GM12878 (cell line): ENCODE data around the gene SORBS1. TPM values are rescaled to one million over a fixed set of nuclear protein-coding genes. Genes with fewer than 3 reads are reported as not detected.

Source experiments
- BACH1 ChIP-seq: fragments of 450-650 bp; IDR thresholded peaks from 2 replicates; pipeline ENCODE4 v1.6.1; 2017; ENCODE audit warnings: mild to moderate bottlenecking, borderline replicate concordance
- CBX5 ChIP-seq: sonication (generic); IDR thresholded peaks from 2 replicates; pipeline ENCODE4 v1.6.1; 2016; ENCODE audit warnings: low read depth, moderate library complexity, mild to moderate bottlenecking, inconsistent platforms
- GATAD2B ChIP-seq: fragments of 450-650 bp; conservative IDR thresholded peaks from 2 replicates; pipeline ENCODE4 v1.6.1; 2017; ENCODE audit warnings: low read depth, mild to moderate bottlenecking, moderate library complexity
- JUND ChIP-seq: IDR thresholded peaks from 2 replicates; pipeline ENCODE4 v1.6.1; 2012; ENCODE audit warnings: low read depth, mild to moderate bottlenecking, low read length, improper control_type of control experiment, moderate library complexity
- KDM1A ChIP-seq: fragments of 200-600 bp; sonication (generic); IDR thresholded peaks from 2 replicates; pipeline ENCODE4 v1.6.1; 2016; ENCODE audit warnings: borderline replicate concordance
- NBN ChIP-seq: fragments of 450-650 bp; IDR thresholded peaks from 2 replicates; pipeline ENCODE4 v1.6.1; 2016
- POLR2AphosphoS2 ChIP-seq: IDR thresholded peaks from 2 replicates; pipeline ENCODE4 v1.6.1; 2011; ENCODE audit warnings: low read depth, mild to moderate bottlenecking, low read length, improper control_type of control experiment, moderate library complexity
- REST ChIP-seq: IDR thresholded peaks from 2 replicates; pipeline ENCODE4 v1.6.1; 2012; ENCODE audit warnings: mild to moderate bottlenecking, low read depth, low read length
- SMC3 ChIP-seq: IDR thresholded peaks from 2 replicates; pipeline ENCODE4 v1.6.1; 2011; ENCODE audit warnings: low read length, improper control_type of control experiment, borderline replicate concordance
- STAT1 ChIP-seq: fragments of 450-650 bp; conservative IDR thresholded peaks from 2 replicates; pipeline ENCODE4 v1.6.1; 2014; ENCODE audit warnings: antibody characterized with exemption, mild to moderate bottlenecking
- polyA plus RNA-seq, 11 experiments: library from polyadenylated mRNA; depleted of rRNA in 4 of 11; unstranded in 6 of 11; stranded (reverse) in 5 of 11; fragments of >200 nt; fragmentation: Nextera tagmentation in 4 of 11; fragmentation: Illumina TruSeq in 1 of 11; extraction: Ambion mirVana in 4 of 11; extraction: Trizol in 1 of 11; gene quantifications; 1 replicate in 1 of 11; 2 replicates in 10 of 11; pipeline versions ENCODE4 v1.2.1 to v1.2.3, GENCODE V29; 2011 to 2016; ENCODE audit warnings: inconsistent platforms in 2 of 11, missing spikeins in 2 of 11, low read depth in 1 of 11
- total RNA-seq, 4 experiments: library from RNA; depleted of rRNA in 3 of 4; stranded (reverse); fragments of >200 nt in 3 of 4; fragmentation: Illumina TruSeq in 1 of 4; extraction: Trizol in 1 of 4; gene quantifications; 2 replicates each; pipeline versions ENCODE4 v1.2.1 to v1.2.3, GENCODE V29; 2013 to 2021
- TF ChIP-seq, protein P1 (sequence below): IDR thresholded peaks from 2 replicates; pipeline ENCODE4 v1.6.1; 2011; ENCODE audit warnings: low read depth, mild to moderate bottlenecking, low read length, moderate library complexity, borderline replicate concordance; ENCODE audit errors: extremely low read depth
- TF ChIP-seq, protein P2 (sequence below), 3 experiments: IDR thresholded peaks in 2 of 3; conservative IDR thresholded peaks in 1 of 3; 2 replicates each; pipeline ENCODE4 v1.5.1; 2011; ENCODE audit warnings: low read depth in 3 of 3, low read length in 3 of 3, mild to moderate bottlenecking in 3 of 3, control low read depth in 2 of 3, moderate library complexity in 2 of 3, inconsistent platforms in 1 of 3, mixed read lengths in 1 of 3; ENCODE audit not compliant: control insufficient read depth in 2 of 3, insufficient read depth in 1 of 3; ENCODE audit errors: extremely low read depth in 1 of 3
- TF ChIP-seq, protein P3 (sequence below): fragments of 450-650 bp; IDR thresholded peaks from 2 replicates; pipeline ENCODE4 v1.6.1; 2016; ENCODE audit warnings: mild to moderate bottlenecking

SORBS1 gene
- total and polyA plus RNA-seq, 10 of the 15 experiments (the other 5 are each of a cell fraction or from before 2014, with no cell fraction given) = 0.13 to 0.75 (median 0.39) TPM

- TF ChIP-seq POLR2AphosphoS2 (no peak), SMC3 (peak; percentile 82), GATAD2B (no peak), CBX5 (no peak), REST (no peak), NBN (no peak), JUND (no peak), KDM1A (no peak), BACH1 (no peak), STAT1 (no peak)
- TF ChIP-seq, protein P1, sequence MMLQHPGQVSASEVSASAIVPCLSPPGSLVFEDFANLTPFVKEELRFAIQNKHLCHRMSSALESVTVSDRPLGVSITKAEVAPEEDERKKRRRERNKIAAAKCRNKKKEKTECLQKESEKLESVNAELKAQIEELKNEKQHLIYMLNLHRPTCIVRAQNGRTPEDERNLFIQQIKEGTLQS = no peak
- TF ChIP-seq, protein P2, sequence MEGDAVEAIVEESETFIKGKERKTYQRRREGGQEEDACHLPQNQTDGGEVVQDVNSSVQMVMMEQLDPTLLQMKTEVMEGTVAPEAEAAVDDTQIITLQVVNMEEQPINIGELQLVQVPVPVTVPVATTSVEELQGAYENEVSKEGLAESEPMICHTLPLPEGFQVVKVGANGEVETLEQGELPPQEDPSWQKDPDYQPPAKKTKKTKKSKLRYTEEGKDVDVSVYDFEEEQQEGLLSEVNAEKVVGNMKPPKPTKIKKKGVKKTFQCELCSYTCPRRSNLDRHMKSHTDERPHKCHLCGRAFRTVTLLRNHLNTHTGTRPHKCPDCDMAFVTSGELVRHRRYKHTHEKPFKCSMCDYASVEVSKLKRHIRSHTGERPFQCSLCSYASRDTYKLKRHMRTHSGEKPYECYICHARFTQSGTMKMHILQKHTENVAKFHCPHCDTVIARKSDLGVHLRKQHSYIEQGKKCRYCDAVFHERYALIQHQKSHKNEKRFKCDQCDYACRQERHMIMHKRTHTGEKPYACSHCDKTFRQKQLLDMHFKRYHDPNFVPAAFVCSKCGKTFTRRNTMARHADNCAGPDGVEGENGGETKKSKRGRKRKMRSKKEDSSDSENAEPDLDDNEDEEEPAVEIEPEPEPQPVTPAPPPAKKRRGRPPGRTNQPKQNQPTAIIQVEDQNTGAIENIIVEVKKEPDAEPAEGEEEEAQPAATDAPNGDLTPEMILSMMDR (IDR thresholded peaks at IDR 0.05 in 2 of 3, conservative IDR thresholded peaks at IDR 0.05 in 1 of 3; ENCODE audit: control insufficient read depth in 2 of 3, extremely low read depth in 1 of 3, insufficient read depth in 1 of 3, low read depth in 3 of 3, low read length in 3 of 3) = peak; percentile 85 to 86 (median 86)
- TF ChIP-seq, protein P3, sequence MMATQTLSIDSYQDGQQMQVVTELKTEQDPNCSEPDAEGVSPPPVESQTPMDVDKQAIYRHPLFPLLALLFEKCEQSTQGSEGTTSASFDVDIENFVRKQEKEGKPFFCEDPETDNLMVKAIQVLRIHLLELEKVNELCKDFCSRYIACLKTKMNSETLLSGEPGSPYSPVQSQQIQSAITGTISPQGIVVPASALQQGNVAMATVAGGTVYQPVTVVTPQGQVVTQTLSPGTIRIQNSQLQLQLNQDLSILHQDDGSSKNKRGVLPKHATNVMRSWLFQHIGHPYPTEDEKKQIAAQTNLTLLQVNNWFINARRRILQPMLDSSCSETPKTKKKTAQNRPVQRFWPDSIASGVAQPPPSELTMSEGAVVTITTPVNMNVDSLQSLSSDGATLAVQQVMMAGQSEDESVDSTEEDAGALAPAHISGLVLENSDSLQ = no peak
- TF ChIP-seq, all 136 proteins: peak for 5
These were observed 115.2 kb downstream of the SORBS1 start (continued) for GRCh38 chr10:95445837-95446486.
